Thyroid gland (tissue), 4 donors: ENCODE data around the gene EMX1. TPM values are rescaled to one million over a fixed set of nuclear protein-coding genes. Genes with fewer than 3 reads are reported as not detected.

Source experiments
- DNase-seq, 2 donors: peaks; one replicate each; pipeline ENCODE4 v3.0.0-alpha.2; 2019
- H3K27ac ChIP-seq, 3 donors: fragments of 200-600 bp; sonication (generic); 1 replicate in 2 of 3; 2 replicates in 1 of 3; pipeline ENCODE4 v1.5.1; 2016 to 2019; ENCODE audit warnings: mild to moderate bottlenecking in 1 of 3, moderate library complexity in 1 of 3
- H3K27me3 ChIP-seq: fragments of 200-600 bp; sonication (generic); one replicate; pipeline ENCODE4 v1.5.1; 2019
- H3K36me3 ChIP-seq, 2 donors: fragments of 200-600 bp; sonication (generic); one replicate each; pipeline ENCODE4 v1.5.1; 2016 to 2019
- H3K4me1 ChIP-seq, 2 donors: fragments of 200-600 bp; sonication (generic); one replicate each; pipeline ENCODE4 v1.5.1; 2017 to 2019
- H3K4me3 ChIP-seq, 3 donors: fragments of 200-600 bp; sonication (generic); replicated peaks in 1 of 3; 1 replicate in 2 of 3; 2 replicates in 1 of 3; pipeline ENCODE4 v1.5.1; 2016; ENCODE audit warnings: mild to moderate bottlenecking in 1 of 3
- H3K9me3 ChIP-seq: fragments of 200-600 bp; sonication (generic); one replicate; pipeline ENCODE4 v1.5.1; 2017
- CTCF ChIP-seq, 6 experiments: fragments of 200-600 bp in 3 of 6; fragments of 450-650 bp in 3 of 6; sonication (generic) in 3 of 6; IDR thresholded peaks; one replicate each; pipeline ENCODE4 v1.5.1; 2016 to 2019; ENCODE audit warnings: antibody characterized with exemption in 6 of 6, mild to moderate bottlenecking in 2 of 6, inconsistent platforms in 1 of 6, moderate library complexity in 1 of 6
- POLR2A ChIP-seq, 2 donors: fragments of 450-650 bp; IDR thresholded peaks; one replicate each; pipeline ENCODE4 v1.6.1; 2017; ENCODE audit warnings: antibody characterized with exemption in 2 of 2, mild to moderate bottlenecking in 2 of 2, moderate library complexity in 1 of 2
- WGBS, 2 donors: methylation state at CpG; one replicate each; pipeline ENCODE4 v1.1.5; 2017; 5-methylcytosine and 5-hydroxymethylcytosine counted together
- intact Hi-C: fragments of 100-400 bp; cut with DNase I; formaldehyde crosslinking; loops from one replicate; pipeline ENCODE4 v1.15.1; 2023
- total RNA-seq, 4 donors: library from RNA; depleted of rRNA; stranded (reverse); fragments of >200 nt; gene quantifications; one replicate each; pipeline ENCODE4 v1.2.3, GENCODE V29; 2016

The EMX1 gene
- total RNA-seq, 4 donors from 2014 or later, result 0.22 TPM; not detected in 3

- no peaks in the 10 kb centered on the region for H3K36me3 ChIP-seq
- intact Hi-C loops, result no loop called here
- no peak overlapping the region for H3K27ac ChIP-seq
- no peak for DNase-seq
- 10 to 16% methylated on average over 20 to 21 of the region's 61 CpGs for WGBS, 2 donors
- H3K9me3 ChIP-seq, result no peaks in the 10 kb centered on the region
- no peak overlapping the region for H3K4me3 ChIP-seq
- TF ChIP-seq POLR2A (IDR thresholded peaks at IDR 0.05) (no peak), CTCF (IDR thresholded peaks at IDR 0.05) (no peak)
- H3K4me1 ChIP-seq, result peaks cover 18 to 23% of the 10 kb centered on the region in 2 donors
- H3K27me3 ChIP-seq, result peaks cover 47% of the 10 kb centered on the region
These were observed 7.3 kb downstream of the EMX1 start for GRCh38 chr2:72924353-72925240.

DNA sequence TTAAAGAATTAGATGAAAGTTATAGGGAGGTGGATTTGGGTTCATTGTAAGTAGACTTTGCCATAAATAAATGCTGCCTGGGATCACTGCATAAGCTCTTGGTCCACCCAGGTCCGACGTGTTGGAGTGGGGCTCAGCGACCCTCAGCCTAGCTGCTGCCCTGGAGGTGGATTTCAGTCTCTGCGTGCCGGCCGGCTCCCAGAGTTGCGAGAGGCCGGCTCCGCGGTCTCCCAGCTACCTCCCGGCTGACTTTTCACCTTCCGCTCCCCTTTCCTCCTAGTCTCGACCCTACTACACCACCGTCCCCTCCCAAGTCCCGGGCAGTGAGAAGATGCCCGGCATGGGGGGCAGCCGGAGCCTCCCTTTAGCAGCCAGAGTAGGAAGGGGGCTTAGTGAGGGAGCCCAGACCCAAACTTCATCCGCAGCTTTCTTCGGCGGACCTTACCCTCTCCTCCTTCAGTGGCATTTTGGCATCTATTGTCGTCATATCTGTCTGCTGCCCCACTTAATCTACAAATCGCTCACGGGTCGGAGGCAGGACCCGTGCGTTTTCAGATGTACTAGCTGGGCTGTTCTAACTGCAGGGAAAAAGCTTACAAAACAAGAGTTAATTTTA is 8.1 kb downstream of the EMX1 start:
- WGBS, 2 donors, result 8 to 12% methylated on average over 26 of the region's 26 CpGs
- TF ChIP-seq POLR2A (IDR thresholded peaks at IDR 0.05), result no peak
- TF ChIP-seq CTCF (IDR thresholded peaks at IDR 0.05), result no peak
- no peak overlapping the region for H3K4me3 ChIP-seq
- H3K27me3 ChIP-seq, result peaks cover 39% of the 10 kb centered on the region
- no peak for DNase-seq
- H3K36me3 ChIP-seq, result no peaks in the 10 kb centered on the region
- no peak overlapping the region for H3K27ac ChIP-seq
- H3K4me1 ChIP-seq, result peaks cover 10 to 15% of the 10 kb centered on the region in 2 donors
- intact Hi-C loops, result no loop called here
- H3K9me3 ChIP-seq, result no peaks in the 10 kb centered on the region

DNA sequence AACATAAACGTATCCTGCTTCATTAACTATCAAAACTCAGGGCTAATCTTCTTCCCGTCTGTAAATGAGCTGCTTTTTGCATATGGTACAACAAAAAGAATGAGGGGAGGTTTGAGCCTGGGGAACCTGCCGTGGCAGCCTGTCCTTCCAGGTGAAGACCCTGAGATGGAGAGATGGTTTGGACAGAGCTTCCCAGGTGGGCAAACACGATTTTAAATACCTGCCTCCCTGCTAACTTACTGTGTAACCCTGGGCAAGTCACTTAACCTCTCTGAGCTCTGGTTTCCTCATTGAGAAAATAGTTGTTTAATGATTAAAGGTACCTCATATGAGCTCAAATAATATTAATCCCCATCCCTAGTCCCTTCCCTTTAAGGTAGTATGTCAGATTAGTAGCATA is 9.0 kb downstream of the EMX1 start:
- intact Hi-C loops, result no loop called here

DNA sequence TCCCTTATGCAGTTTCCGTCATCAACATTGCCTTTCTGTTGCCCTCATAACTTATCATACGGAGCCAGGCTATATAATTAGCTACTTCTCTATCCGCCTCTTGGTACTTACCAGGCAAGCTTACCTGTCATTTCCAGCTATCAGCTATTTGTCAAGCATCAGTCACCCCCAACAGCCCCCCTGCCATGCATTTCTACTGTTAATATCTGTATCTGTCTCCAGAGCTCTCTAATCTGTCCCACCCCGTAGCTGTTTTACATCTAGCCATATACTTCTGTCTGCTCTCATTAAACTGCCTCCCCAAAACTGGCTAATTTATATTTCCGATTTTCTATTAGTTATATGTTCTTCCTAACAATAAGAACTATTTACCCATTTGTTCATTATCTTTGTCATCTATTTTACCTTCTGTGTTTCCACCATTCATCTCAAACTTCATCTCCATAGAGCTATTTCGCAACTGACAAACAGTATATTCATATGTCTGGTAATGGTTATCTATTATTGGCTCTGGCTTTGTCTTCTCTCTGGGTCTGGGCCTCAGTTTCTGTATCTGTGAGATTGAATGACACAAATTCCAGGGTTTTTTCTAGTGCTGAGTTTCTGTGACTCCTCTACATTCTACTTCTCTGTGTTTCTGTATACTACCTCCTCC is 9.6 kb downstream of the EMX1 start:
- WGBS, 2 donors, result 71 to 76% methylated on average over 6 of the region's 6 CpGs
- Histone ChIP-seq H3K36me3 (no peaks in the 10 kb centered on the region), H3K27me3 (peaks cover 29% of the 10 kb centered on the region), H3K4me1 (peaks cover 10% of the 10 kb centered on the region in 2 donors), H3K9me3 (no peaks in the 10 kb centered on the region), H3K27ac (no peak overlapping the region), H3K4me3 (no peak overlapping the region)
- TF ChIP-seq CTCF (IDR thresholded peaks at IDR 0.05) (no peak), POLR2A (IDR thresholded peaks at IDR 0.05) (no peak)
- intact Hi-C loops, result no loop called here
- no peak for DNase-seq

More for the DNA sequence above, 9.0 kb downstream of the EMX1 start:
- peaks cover 29% of the 10 kb centered on the region for H3K27me3 ChIP-seq
- no peak for TF ChIP-seq CTCF (IDR thresholded peaks at IDR 0.05)
- TF ChIP-seq POLR2A (IDR thresholded peaks at IDR 0.05), result no peak
- peaks cover 10% of the 10 kb centered on the region in 2 donors for H3K4me1 ChIP-seq
- no peak overlapping the region for H3K4me3 ChIP-seq
- no peak overlapping the region for H3K27ac ChIP-seq
- H3K36me3 ChIP-seq, result no peaks in the 10 kb centered on the region
- no peaks in the 10 kb centered on the region for H3K9me3 ChIP-seq
- 20% methylated on average over 4 of the region's 4 CpGs for WGBS, 2 donors
- DNase-seq, result no peak
